HepG2 (cell line): ENCODE measurements around the gene CAPRIN1. TPM values are rescaled to one million over a fixed set of nuclear protein-coding genes. Genes with fewer than 3 reads are reported as not detected.
A peak's percentile ranks its signal among the peaks of the same experiment; 100 is the strongest.

Experiments used
- HMGA1 ChIP-seq: sonication (generic); formaldehyde crosslinking; conservative IDR thresholded peaks from 2 replicates; pipeline ENCODE4 v1.4.0; 2020; ENCODE audit warnings: missing genetic modification reagents
- HNRNPH1 ChIP-seq: fragments of 200-400 bp; formaldehyde crosslinking; optimal IDR thresholded peaks from 2 replicates; pipeline ENCODE3; 2017; ENCODE audit warnings: mild to moderate bottlenecking, low read depth, low read length
- HOXA7 ChIP-seq: sonication (generic); formaldehyde crosslinking; IDR thresholded peaks from 2 replicates; pipeline ENCODE4 v1.8.1; 2022; ENCODE audit warnings: mild to moderate bottlenecking, missing genetic modification reagents, moderate library complexity
- MAZ ChIP-seq, 2 experiments: sonication (generic) in 1 of 2; formaldehyde crosslinking in 1 of 2; IDR thresholded peaks; 2 replicates each; pipeline versions ENCODE4 v1.5.0 to v1.6.1; 2012 to 2020; ENCODE audit warnings: low read depth in 2 of 2, mild to moderate bottlenecking in 2 of 2, borderline replicate concordance in 1 of 2, improper control_type of control experiment in 1 of 2, low read length in 1 of 2, missing genetic modification reagents in 1 of 2, moderate library complexity in 1 of 2
- MYPOP ChIP-seq: sonication (generic); formaldehyde crosslinking; IDR thresholded peaks from 2 replicates; pipeline ENCODE4 v1.8.1; 2023; ENCODE audit warnings: mild to moderate bottlenecking, moderate library complexity, missing genetic modification reagents
- NFAT5 ChIP-seq: sonication (generic); formaldehyde crosslinking; IDR thresholded peaks from 2 replicates; pipeline ENCODE4 v1.4.0; 2020; ENCODE audit warnings: missing genetic modification reagents
- NFYC ChIP-seq: IDR thresholded peaks from 2 replicates; pipeline ENCODE4 v1.6.1; 2016; ENCODE audit warnings: missing genetic modification reagents, missing compliant biosample characterization
- NR2C2 ChIP-seq: sonication (generic); formaldehyde crosslinking; IDR thresholded peaks from 2 replicates; pipeline ENCODE4 v1.4.0; 2020; ENCODE audit warnings: missing genetic modification reagents, mild to moderate bottlenecking, moderate library complexity, borderline replicate concordance
- PRDM15 ChIP-seq: sonication (generic); formaldehyde crosslinking; IDR thresholded peaks from 2 replicates; pipeline ENCODE4 v1.4.0; 2020; ENCODE audit warnings: missing genetic modification reagents
- SIX4 ChIP-seq: sonication (generic); formaldehyde crosslinking; IDR thresholded peaks from 2 replicates; pipeline ENCODE4 v1.4.0; 2020; ENCODE audit warnings: missing genetic modification reagents
- SOX13 ChIP-seq, 3 experiments: fragments of 450-650 bp in 1 of 3; sonication (generic) in 1 of 3; formaldehyde crosslinking in 1 of 3; IDR thresholded peaks in 2 of 3; conservative IDR thresholded peaks in 1 of 3; 2 replicates each; pipeline versions ENCODE4 v1.5.0 to v1.6.1; 2016 to 2020; ENCODE audit warnings: antibody characterized with exemption in 1 of 3, mild to moderate bottlenecking in 1 of 3, missing compliant biosample characterization in 1 of 3, missing genetic modification reagents in 1 of 3, moderate library complexity in 1 of 3
- SP5 ChIP-seq: IDR thresholded peaks from 2 replicates; pipeline ENCODE4 v1.6.1; 2016; ENCODE audit warnings: low read depth, borderline replicate concordance
- ZBTB8A ChIP-seq: sonication (generic); formaldehyde crosslinking; IDR thresholded peaks from 2 replicates; pipeline ENCODE4 v1.4.0; 2020; ENCODE audit warnings: mild to moderate bottlenecking, low read depth, missing genetic modification reagents, borderline replicate concordance
- ZEB1 ChIP-seq: IDR thresholded peaks from 2 replicates; pipeline ENCODE4 v1.6.1; 2012; ENCODE audit warnings: mild to moderate bottlenecking, low read depth, inconsistent platforms; ENCODE audit not compliant: insufficient replicate concordance
- ZFP41 ChIP-seq: sonication (generic); formaldehyde crosslinking; IDR thresholded peaks from 2 replicates; pipeline ENCODE4 v1.4.0; 2020; ENCODE audit warnings: mild to moderate bottlenecking, missing genetic modification reagents, borderline replicate concordance
- ZNF780A ChIP-seq: sonication (generic); formaldehyde crosslinking; IDR thresholded peaks from 2 replicates; pipeline ENCODE4 v1.8.0; 2022; ENCODE audit warnings: mild to moderate bottlenecking, missing genetic modification reagents, moderate library complexity
- ZNF792 ChIP-seq: IDR thresholded peaks from 2 replicates; pipeline ENCODE4 v1.6.1; 2016
- ZNF883 ChIP-seq: sonication (generic); formaldehyde crosslinking; IDR thresholded peaks from 2 replicates; pipeline ENCODE4 v1.5.1; 2020; ENCODE audit warnings: mild to moderate bottlenecking, missing genetic modification reagents; ENCODE audit errors: not compliant biosample characterization
- polyA plus RNA-seq, 8 experiments: library from polyadenylated mRNA; depleted of rRNA in 3 of 8; stranded (reverse) in 7 of 8; unstranded in 1 of 8; fragments of >200 nt; fragmentation: Illumina TruSeq in 4 of 8; extraction: Trizol in 4 of 8; gene quantifications; 2 replicates each; pipeline versions ENCODE4 v1.2.1 to v1.2.3, GENCODE V29; 2011 to 2016; ENCODE audit warnings: low read depth in 4 of 8, missing spikeins in 1 of 8, mixed read lengths in 1 of 8; ENCODE audit not compliant: insufficient read depth in 1 of 8
- total RNA-seq, 5 experiments: library from RNA; depleted of rRNA; stranded (reverse); fragments of >200 nt; fragmentation: Illumina TruSeq; extraction: Trizol; gene quantifications; 2 replicates each; pipeline ENCODE4 v1.2.3, GENCODE V29; 2016; ENCODE audit warnings: low read depth in 1 of 5

Gene CAPRIN1
- total and polyA plus RNA-seq, 2 of the 13 experiments (the other 11 are each of a cell fraction or from before 2014, with no cell fraction given) = 114 to 162 TPM

GRCh38 chr11:34051349-34052035 lies at the start of gene CAPRIN1 (continued):
- TF ChIP-seq NFAT5 (peak; percentile 55; the same call in 1 of the 2 replicates), ZBTB8A (CRISPR knock-in tag) (no peak), SIX4 (CRISPR knock-in tag) (no peak), ZNF792 (CRISPR knock-in tag) (peak; percentile 16), HMGA1 (CRISPR knock-in tag) (no peak), ZFP41 (CRISPR knock-in tag) (no peak), ZNF780A (CRISPR knock-in tag) (peak; percentile 44; the same call in 1 of the 2 replicates), SP5 (CRISPR knock-in tag) (no peak), NFYC (no peak; the same call in 1 of the 2 replicates), HOXA7 (no peak), MAZ (IDR thresholded peaks at IDR 0.05; ENCODE audit: borderline replicate concordance, low read depth, low read length) (peak; percentile 72), MAZ (CRISPR knock-in tag; IDR thresholded peaks at IDR 0.05; ENCODE audit: low read depth) (peak; percentile 47; the same call in 1 of the 2 replicates), NR2C2 (CRISPR knock-in tag) (no peak; the same call in 1 of the 2 replicates), SOX13 (IDR thresholded peaks at IDR 0.05) (no peak; the same call in 1 of the 2 replicates), SOX13 (CRISPR knock-in tag; conservative IDR thresholded peaks at IDR 0.05 in 1 of 2, IDR thresholded peaks at IDR 0.05 in 1 of 2) (peak in 1 of 2 experiments; percentile 57; a peak in 2 of 4 replicates), ZNF883 (CRISPR knock-in tag) (no peak), ZEB1 (no peak), HNRNPH1 (no peak), PRDM15 (CRISPR knock-in tag) (0 out of 2 replicates have a peak, but pooled peaks have one; percentile 26), MYPOP (CRISPR knock-in tag) (peak; percentile 70; the same call in 1 of the 2 replicates)
